NCI-H2196 (cell line): ENCODE results near the gene AGAP1.
"Not testable (repeated sequence)": the region's sequence is repeated elsewhere in the genome, so short reads cannot be mapped to it uniquely, and the experiment has no call there.

Source experiments
- DNase-seq: peaks from one replicate; lab custom pipeline; 2025; ENCODE audit not compliant: unreplicated experiment; lab: John Stamatoyannopoulos, UW

AGAP1 gene

DNA sequence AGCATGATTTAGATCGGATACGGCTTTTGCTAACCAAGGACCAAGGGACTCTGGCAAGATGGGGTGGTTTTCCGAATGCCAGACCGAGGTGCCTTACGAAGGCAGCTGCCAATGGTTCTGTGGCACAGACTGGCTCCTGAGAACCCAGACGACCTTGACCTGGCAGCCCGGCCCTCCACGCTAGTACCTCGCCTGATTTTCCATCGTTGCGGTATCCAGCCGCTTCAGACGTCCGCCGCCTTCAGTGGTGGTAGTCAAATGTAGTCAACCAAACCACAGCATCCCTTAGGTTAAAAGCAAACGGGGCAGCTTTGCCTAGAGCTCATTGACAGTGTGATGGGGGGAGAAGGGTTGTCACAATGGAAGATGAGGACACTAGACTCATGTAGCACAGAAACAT, 631.7 kb downstream of the AGAP1 start:
- no peak for DNase-seq

DNA sequence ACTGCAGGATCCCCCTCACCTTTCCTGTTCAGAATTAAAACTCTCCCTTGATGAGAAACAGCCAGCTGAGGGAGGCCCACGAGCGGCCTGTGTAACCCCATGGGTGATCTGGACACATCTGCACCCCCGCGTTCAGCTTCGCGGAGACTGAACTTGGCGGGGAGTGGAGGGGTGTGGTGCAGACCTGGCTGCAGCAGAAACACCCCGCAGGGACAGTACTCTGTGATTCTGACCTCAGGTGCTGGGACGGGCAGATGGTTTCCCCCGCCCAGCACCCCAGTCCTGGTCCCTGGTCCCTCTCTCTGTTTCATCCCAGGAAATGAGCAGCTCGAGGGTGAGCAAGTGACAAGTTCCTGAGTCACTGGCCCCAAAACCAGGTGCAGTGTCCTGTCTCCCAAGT, 633.2 kb downstream of the AGAP1 start:
- no peak for DNase-seq

DNA sequence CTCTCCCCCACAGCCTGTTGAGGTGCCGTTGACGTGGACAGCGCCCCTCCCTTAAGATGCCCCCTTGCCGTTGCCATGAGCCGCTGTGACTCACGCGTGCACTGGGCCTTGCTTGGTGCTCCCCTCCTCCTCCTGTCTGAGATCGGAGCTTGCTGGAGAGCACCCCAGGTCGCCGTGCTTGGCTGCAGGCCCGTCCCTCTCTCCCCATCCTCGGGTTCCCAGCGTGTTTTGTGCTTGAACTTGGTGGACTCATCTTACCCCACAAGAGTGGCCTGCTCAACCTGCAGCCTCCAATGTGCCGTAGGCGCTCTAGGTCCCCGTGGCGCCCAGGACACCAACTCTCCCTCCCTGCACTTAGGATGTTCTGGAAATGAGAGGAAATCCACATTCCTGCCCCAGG, 634.5 kb downstream of the AGAP1 start:
- no peak for DNase-seq

DNA sequence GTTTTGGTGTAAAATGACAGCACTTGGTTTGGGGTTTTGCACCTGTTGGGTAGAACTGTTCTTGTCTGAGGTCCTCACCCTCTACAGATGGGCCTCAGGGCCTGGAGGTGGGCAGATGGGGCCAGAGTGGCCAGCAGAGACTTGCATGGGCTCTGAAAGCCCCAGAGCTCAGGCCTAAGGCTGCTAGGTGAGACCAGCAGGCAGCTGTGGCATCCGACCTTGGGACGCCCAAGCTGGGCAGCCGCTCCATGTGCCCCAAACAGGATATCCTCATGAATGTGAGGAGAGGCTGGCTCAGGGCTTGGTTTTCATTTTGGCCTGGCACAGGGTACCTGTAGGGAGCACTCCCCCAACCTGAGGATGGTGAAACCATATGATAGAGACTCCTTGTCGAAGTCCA, 636.1 kb downstream of the AGAP1 start:
- DNase-seq: no peak

DNA sequence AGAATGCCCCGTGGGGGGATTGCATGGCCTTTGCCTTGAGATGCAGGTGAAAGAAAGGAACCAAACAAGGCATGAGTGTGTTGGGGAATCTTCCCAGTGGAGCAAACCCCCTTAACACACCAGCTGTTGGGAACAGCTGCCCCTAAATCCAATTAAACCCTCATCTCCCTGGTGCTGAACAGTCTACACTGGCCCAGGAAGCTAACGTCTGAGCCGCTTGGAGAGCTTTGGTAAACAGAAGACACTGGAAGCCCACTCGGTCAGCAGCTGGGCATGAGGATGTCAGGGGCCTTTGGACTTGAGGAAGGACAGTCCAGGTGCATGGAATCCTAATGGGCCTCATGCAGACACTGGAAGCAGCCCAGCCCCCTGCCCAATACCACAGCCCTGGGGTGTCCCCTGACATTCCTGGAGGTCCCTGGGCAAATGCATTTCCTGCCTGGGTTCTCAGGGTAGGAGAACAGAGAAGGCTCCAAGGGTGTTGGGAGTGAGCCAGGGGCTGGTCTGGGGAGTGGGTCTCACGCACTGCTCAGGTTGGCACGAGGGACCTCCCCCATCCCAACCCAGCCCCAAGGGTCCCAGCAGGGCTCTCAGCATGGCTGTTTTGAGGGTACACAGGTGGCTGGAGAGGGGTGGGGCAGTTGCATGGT, 636.6 kb downstream of the AGAP1 start:
- DNase-seq: no peak

DNA sequence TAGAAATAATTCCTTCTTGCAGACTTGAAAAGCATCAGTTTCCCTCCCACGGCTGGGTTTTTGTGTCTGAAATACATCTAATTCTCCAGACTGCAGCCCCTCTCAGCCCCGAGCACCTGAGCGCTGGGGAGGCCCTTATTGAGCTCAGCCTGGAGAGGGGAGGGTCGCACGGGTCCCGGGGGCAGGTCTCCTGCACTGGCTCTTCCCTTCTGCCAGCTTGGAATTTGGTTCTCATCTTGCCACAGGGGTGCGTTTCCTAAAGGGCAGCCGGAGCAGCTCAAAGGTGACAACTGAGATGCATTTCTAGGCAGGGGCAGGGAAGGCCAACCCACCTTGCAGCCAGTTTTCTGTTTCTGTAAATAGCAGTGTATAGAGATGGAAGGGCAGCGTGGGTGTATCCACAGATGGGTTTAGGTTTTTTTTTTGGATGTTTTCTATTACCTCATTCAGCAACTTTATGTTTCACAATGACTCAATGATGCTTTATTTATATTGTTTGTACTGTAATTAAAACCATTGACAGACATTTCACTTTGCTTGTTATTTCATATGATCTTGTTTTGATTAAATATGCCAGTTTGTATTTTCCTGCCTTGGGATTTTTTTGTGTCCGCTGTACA, 637.3 kb downstream of the AGAP1 start:
- DNase-seq: no peak

DNA sequence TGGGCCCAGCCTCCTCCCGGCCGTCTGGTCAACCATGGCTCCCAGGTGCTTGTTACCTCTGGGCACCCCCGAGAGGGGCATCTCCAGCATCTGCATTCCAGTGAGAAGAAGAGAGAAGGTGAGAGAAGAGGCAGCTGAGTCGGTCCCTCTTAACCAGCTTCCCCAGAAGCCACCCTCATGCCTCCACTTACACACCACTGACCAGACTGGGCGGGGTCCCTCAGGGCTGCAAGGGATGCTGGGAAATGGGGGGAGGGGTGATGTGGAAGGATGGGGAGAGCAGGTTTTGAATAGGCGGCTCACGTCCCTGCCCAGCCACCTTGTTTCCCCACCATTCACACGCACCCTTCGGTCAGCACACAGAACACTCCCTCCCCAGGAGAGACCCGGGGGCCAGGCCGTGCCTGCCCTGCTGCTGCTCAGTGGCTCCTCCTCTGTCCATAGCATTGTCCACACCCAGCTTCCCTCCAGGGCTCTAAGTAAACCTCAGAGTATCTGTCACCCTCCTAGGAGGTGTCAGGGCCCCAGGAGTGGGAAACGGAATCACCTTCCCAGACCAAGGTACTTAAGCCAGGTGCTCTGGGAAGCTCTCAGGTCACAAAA, 639.7 kb downstream of the AGAP1 start:
- no peak for DNase-seq

DNA sequence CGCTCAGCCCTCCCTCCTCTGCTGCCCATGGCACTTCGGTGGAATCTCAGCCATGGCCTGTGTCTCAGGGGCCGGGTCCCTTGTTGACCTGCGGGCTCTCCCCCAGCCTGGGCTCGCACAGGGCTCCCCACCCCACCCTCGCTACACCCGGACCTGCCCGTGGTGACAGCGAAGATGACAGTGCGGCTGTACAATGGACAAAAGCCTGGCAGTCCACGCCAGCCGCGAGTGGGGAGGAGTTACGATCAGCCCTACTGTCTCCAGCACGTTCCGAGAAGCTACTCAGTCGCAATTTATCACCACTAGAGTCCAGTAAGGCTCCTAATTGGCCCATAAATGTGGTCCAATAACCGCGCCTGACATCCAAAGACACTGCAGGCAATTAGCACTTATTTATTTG, 642.7 kb downstream of the AGAP1 start:
- DNase-seq: no peak

DNA sequence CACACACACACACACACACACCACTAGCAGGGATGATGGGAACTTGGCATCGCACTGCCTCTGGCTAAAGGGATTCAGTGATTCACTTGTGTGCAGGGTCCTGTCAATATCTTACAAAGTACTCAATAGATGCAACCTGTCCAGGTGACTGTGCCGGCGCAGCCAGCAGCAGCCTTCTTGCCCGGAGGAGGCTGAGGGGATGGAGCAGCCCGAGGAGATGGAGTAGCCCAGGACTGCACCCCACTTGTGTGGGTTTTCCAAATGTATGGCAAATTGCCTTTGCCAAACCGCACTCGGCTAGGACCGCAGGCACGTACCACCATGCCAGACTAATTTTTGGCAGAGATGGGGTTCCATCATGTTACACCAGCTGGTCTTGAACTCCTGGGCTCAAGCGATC, 643.2 kb downstream of the AGAP1 start:
- no peak for DNase-seq

DNA sequence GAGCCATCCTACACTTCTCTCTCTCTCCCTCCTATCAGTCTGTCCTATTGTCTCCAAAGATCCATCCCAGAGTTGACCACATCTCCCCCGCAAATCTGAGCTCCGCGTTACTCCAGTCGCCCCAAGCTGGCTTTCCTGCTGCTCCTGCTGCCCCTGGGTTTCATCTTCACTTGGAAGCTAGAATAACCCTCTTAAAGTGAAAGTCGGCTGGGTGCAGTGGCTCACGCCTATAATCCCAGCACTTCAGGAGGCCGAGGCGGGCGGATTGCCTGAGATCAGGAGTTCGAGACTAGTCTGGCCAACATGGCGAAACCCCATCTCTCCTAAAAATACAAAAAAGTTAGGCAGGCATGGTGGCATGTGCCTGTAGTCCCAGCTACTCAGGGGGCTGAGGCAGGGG, 647.8 kb downstream of the AGAP1 start:
- not testable (repeated sequence) for DNase-seq

DNA sequence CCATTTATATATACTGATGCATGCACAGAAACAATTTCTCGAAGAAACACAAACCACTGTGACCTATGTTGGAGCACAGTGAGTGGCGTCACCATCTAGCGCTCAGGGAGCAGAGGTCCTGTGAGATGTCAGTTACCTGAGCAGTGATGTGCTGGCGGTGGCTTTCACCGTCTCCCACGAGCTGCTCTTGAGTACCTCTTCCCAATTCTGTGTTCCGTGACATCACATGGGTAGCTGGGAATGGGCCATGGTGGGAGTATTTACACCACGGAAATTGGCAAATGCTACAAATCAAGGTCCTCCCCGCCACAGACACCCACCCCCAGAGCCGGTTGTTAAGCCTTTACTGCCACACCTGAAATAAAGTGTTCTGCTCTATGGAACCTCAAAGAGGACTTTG, 650.0 kb downstream of the AGAP1 start:
- DNase-seq: no peak

DNA sequence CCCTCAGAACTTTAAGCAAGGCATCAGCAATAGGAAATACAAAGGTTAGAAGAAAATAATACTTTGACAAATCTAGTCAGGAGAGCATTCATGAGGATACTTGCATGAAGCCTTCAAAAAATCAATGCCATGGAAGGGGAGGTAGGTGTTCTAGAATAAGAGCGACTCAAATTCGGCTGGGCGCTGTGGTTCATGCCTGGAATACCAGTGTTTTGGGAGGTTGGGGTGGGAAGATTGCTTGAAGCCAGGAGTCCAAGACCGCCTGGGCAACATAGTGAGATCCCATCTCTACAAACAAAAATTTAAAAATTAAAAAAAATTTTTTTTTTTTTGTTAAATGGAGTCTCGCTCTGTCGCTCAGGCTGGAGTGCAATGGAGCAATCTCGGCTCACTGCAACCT, 652.6 kb downstream of the AGAP1 start:
- DNase-seq: no peak

DNA sequence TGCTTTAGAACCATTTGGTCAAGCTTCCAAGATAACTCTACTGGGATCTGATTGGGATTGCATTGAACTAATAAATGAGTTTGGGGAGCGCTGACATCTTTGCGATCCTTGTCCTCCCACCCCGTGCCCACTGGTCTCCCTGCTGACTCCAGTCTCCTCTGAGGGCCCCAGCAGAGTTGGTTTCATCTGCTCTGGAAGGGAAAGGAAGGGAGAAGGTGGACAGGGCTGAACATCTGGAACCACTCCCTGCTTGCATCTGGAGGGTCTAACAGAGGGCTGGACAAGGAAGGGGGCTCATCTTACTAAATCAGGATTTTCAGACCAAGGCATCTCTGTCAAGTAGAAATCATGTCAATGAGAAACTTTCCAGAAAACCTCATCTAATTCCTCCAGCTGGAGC, 661.6 kb downstream of the AGAP1 start:
- DNase-seq: no peak

DNA sequence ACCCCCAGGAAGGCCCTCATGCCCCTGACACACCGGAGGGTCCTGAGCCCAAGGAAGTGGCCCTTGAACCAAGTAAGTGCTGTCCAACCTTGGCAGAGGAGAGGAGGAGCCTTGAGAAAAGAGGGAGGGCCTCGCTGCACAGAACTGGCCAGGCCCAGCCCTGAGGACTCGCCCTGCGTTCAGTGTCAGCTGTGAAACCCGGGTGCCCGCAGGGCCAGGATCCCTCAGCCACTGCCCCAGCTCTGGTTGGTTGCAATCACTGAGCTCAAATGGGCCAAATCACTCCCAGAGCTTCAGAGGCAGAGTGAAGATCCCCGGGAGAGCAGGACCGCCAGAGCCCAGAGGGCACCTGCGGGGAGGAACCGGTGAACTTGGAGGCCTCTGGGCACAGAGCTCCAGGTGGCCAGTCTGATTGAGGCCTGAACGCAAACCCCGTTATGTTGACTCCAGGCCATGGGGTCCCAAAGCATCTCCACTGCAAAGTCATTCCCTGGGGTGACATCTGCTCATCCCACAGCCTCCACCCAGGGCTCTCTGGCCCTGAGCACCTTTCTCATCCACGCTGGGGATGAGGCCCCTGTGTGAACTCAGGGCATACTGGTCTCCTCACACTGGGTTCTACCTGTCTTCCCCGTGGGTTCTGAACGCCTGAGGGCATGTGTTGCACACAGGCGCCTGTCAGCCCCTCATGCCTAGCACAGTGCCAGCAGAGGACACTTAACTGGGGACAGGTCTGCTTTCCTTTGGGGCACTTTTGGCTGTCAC, 662.4 kb downstream of the AGAP1 start:
- DNase-seq: no peak

DNA sequence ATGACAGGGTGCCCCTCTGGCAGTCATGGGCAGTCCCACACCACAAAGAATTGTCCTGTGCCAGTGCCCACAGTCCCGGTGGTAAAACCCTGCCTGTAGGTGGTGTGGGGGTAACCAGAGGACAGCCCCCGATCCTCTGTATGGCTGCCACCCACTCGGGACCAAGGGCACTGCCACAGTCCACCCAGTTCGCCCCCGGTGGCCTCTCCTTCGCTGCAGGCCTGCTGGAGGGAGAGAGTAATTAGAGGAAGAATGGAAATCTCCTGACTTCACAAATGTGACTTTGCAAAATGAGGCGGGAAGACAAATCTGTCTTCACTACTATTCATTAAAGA, 663.0 kb downstream of the AGAP1 start:
- no peak for DNase-seq

DNA sequence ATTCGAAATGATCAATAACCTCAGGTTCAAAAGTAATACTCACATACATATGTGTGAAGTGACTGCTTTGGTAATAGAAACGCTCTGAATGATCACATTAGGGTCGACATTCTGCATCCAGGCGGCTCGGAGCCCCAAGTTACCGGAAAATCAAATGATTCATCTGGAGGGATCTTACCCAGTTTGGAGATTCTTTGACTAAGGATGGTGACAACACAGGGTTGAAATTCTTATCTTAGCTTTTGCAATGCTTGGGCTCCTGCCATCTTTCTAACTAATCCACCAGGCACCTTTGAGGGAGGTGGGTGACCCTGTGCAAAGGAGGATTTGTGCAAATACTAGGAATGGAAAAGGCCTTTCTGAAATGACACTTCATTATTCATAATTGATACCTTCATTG, 663.5 kb downstream of the AGAP1 start:
- DNase-seq: no peak

DNA sequence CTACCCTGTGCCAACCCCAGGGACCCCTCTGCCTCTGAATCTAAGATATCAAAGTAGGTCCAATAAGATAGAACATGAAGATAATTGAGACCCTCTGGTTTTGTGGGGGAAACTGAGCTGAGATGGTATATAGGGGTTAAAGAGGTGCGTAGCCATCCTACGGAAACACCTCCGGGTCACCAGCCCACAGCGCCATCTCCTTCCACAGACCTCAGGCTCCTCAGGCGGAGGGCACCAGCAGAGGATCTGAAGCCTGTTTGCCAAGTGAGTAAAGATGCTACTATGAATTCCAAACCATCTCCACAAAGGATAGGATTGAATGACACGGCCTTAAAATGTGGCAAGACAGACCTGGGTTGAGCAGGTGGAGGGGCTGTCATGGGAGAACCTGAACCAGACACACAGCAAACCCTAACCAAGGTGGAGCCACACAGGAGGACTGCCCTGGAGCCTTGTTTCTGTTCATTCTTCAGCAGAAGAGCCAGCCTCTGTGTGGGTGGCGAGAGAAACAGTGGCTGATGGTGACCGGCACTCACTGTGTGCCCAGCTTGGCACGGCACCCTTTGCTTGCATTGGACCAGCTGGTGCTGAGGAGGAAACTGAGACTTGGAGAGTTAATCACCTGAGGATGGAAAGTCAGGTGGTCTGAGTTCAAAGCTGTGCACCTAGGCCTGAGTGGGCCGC, 664.1 kb downstream of the AGAP1 start:
- DNase-seq: no peak

DNA sequence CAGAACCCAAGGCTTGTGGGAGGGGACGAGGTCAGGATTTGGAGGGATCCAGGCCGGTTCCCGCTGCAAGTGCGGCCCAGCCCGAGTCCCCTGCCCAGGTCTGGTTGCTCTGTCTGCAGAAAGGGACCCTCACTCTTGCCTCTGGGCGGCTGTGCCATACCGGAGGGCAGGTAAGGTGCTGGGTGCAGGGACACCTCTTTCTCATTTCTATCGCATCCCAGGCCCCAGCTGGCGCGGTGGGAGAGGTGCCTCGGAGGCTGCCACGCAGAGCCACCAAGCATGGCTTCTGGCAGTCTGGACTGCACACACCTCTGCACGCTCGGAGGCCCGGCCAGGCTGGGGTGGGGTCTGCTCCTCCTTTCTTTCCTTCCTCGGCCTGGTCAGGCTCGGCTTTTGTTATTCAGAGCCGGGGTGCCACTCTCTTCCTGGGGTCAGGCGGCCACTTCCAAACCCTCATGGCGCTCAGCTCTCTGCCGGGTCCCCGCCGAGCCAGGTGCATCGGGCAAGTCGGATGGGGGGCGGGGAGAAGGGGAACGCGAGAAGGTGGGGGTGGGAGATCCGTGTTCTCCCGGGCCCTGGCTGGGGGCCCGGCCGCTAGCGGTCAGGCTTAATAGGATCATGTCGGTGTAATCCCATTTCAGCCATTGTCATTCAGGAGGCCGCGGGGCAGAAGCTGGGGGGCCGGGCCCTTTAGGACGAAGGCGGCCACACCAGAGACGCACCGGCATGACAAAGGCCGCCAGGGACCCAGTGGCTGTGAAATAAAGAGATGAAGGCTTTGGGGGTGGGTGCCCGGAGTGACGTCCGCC, 665.3 kb downstream of the AGAP1 start:
- DNase-seq: no peak

DNA sequence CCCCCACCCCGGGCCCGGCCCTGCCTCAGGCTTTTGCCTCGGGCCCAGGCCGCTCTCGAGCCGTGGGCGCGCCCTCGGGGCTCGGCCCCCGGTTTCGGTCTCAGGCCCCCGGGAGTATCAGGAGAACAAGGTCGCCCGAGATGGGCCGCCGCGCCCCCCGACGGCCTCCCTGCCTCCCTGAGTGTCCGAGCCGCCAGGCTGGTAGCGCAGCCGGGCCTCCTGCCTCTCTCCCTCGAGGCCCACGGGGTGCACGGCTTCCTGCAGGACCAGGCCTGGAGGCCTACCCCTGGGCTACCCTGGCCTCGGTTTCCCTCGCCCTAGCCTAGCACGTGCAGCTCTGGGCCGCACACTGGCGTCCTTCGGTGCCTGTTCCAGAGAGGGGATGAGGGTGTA, 665.9 kb downstream of the AGAP1 start:
- DNase-seq: no peak

DNA sequence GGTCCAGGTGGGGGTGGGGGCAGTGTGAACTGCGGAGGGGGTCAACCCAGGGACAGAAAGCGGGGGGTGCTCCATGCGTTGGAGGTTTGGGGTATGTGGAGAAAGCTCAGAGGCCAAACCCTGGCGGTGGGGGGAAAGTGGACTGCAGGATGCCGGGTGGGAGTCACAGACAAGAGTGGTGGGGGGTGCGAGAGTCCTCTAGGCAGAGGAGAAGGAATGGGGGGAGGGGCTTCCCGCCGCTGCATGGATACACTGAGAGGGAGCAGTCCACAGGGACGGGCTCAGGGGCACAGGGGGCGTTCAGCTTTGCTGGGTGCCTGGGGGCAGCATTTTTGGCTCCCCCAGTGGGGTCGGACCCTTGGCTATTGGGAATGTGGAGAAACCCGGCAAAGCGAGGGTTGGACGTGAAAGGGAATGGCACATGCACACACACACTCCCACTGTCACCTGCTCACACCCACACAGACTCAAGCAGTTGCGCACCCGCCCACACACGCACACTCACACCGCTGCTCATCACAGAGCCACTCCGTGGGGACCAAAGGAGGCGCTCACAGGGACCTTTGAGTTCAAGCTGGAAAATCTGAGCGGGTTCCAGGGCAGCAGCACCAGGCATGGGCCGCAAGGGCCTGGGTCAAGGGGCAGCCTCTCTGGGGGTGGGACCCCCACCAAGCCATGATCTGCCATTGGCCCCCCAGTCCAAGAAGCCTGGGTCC, 666.7 kb downstream of the AGAP1 start:
- DNase-seq: no peak
